ENCODE results near the gene VEZT.

DNA sequence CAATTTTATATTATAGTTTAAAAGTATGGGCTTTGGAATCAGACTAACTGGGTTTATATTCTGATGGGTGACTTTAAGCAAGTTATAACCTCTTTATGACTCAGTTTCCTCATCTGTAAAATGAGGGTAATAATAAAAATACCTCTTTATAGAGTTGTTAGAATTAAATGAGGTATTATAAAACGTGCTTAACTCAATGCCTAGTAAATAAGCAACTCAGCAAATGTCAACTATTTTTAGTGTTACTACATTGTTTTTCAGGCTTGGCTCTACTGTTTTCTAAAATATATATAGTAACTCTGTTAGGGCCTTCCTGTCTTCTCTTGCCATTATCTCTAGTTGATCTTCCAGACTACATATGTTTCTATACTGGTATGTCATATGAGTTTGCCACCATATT lies 20.5 kb downstream of the VEZT start:
- TF ChIP-seq HCFC1 (IDR thresholded peaks at IDR 0.05; ENCODE audit: low read length) (no peak), CTCF (IDR thresholded peaks at IDR 0.05 in 2 of 3, conservative IDR thresholded peaks at IDR 0.05 in 1 of 3; ENCODE audit: control insufficient read depth in 2 of 3, extremely low read depth in 1 of 3, insufficient read depth in 1 of 3, low read depth in 3 of 3, low read length in 3 of 3) (no peak), MYC (IDR thresholded peaks at IDR 0.05; ENCODE audit: insufficient read depth, insufficient read length, insufficient replicate concordance, low read length, severe bottlenecking) (no peak), NFYB (IDR thresholded peaks at IDR 0.05; ENCODE audit: insufficient read depth, low read depth, low read length) (no peak), POLR2A (IDR thresholded peaks at IDR 0.05; ENCODE audit: low read depth, low read length) (no peak), HDAC6 (IDR thresholded peaks at IDR 0.05; ENCODE audit: unreplicated experiment) (no peak), SP1 (IDR thresholded peaks at IDR 0.05; ENCODE audit: low read depth, low read length) (no peak)
- TF ChIP-seq, protein P1, sequence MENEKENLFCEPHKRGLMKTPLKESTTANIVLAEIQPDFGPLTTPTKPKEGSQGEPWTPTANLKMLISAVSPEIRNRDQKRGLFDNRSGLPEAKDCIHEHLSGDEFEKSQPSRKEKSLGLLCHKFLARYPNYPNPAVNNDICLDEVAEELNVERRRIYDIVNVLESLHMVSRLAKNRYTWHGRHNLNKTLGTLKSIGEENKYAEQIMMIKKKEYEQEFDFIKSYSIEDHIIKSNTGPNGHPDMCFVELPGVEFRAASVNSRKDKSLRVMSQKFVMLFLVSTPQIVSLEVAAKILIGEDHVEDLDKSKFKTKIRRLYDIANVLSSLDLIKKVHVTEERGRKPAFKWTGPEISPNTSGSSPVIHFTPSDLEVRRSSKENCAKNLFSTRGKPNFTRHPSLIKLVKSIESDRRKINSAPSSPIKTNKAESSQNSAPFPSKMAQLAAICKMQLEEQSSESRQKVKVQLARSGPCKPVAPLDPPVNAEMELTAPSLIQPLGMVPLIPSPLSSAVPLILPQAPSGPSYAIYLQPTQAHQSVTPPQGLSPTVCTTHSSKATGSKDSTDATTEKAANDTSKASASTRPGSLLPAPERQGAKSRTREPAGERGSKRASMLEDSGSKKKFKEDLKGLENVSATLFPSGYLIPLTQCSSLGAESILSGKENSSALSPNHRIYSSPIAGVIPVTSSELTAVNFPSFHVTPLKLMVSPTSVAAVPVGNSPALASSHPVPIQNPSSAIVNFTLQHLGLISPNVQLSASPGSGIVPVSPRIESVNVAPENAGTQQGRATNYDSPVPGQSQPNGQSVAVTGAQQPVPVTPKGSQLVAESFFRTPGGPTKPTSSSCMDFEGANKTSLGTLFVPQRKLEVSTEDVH (IDR thresholded peaks at IDR 0.05; ENCODE audit: low read depth, partially characterized antibody), result no peak
